GM18858 (cell line): ENCODE data around the gene NODAL.

Experiments used
- ATAC-seq: cut with Tn5 transposase; IDR thresholded peaks from one replicate; pipeline ENCODE4 v1.9.1; 2021; ENCODE audit not compliant: unreplicated experiment

NODAL gene

GRCh38 chr10:70396140-70396539 is 45.3 kb downstream of the NODAL start:
- no peak for ATAC-seq

DNA sequence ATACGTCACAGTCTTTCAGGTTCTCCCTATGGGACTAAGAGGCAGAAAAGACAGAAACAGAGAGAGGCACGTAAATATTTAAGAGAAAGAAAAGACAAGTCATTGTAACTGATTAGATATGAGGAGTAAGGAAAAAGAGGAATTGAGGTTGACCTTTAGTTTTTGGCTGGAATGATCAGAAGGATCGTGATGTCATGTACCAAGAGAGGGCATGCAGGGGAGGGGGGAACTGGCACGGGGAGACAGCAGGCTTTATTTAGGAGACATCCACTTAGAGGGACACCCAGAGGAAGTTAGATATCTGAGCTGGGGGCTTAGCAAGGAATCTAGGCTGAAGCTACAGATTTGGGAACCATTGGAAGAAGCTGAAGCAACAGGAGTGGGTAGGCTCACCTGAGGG is 49.8 kb downstream of the NODAL start:
- ATAC-seq: no peak
